Astrocyte of the cerebellum (primary cell): ENCODE results near the gene SAG.
"Not testable (repeated sequence)": the region's sequence is repeated elsewhere in the genome, so short reads cannot be mapped to it uniquely, and the experiment has no call there.

ENCODE experiments used
- DNase-seq: peaks from one replicate; pipeline ENCODE4 v3.0.0-alpha.2; 2011; ENCODE audit warnings: low read depth
- H3K4me3 ChIP-seq: 2 replicates; pipeline ENCODE4 v1.5.1; 2011; ENCODE audit warnings: mild to moderate bottlenecking, low read depth, low read length, moderate library complexity
- CTCF ChIP-seq: IDR thresholded peaks from 2 replicates; pipeline ENCODE4 v1.5.1; 2012; ENCODE audit warnings: low read length, low read depth, moderate library complexity, mild to moderate bottlenecking; ENCODE audit errors: missing control alignments
- in situ Hi-C: cut with HindIII; loops from 2 replicates; pipeline ENCODE4 v1.10.0; 2017; ENCODE audit warnings: low sequenced_read_pairs

SAG gene

GRCh38 chr2:233372855-233373254 lies 65.2 kb downstream of the SAG start:
- in situ Hi-C loops: no loop called here
- TF ChIP-seq CTCF: no peak

GRCh38 chr2:233373316-233373715 lies 65.7 kb downstream of the SAG start:
- no peak for TF ChIP-seq CTCF
- no peak for DNase-seq
- in situ Hi-C loops: no loop called here

More at GRCh38 chr2:233372855-233373254, 65.2 kb downstream of the SAG start:
- H3K4me3 ChIP-seq: no peak overlapping the region
- DNase-seq: no peak

GRCh38 chr2:233374776-233375175 lies 67.2 kb downstream of the SAG start:
- DNase-seq, in situ Hi-C loops, H3K4me3 ChIP-seq: not testable (repeated sequence)

More at GRCh38 chr2:233373316-233373715, 65.7 kb downstream of the SAG start:
- H3K4me3 ChIP-seq: no peak overlapping the region

GRCh38 chr2:233375490-233376314 lies 68.1 kb downstream of the SAG start:
- in situ Hi-C loops: no loop called here
- no peak for TF ChIP-seq CTCF
- no peak for DNase-seq
- no peak overlapping the region for H3K4me3 ChIP-seq

GRCh38 chr2:233379034-233379433 lies 71.4 kb downstream of the SAG start:
- in situ Hi-C loops: no loop called here
- TF ChIP-seq CTCF: no peak
- H3K4me3 ChIP-seq: no peak overlapping the region
- DNase-seq: no peak

- in situ Hi-C loops: no loop called here
- DNase-seq: no peak
- no peak for TF ChIP-seq CTCF
- H3K4me3 ChIP-seq: no peak overlapping the region
Observed at GRCh38 chr2:233379441-233379840, 71.8 kb downstream of the SAG start.

GRCh38 chr2:233380132-233380895 lies 72.7 kb downstream of the SAG start:
- in situ Hi-C loops: no loop called here
- H3K4me3 ChIP-seq: no peak overlapping the region
- DNase-seq: no peak
- no peak for TF ChIP-seq CTCF
